MM.1S (cell line): ENCODE data around the gene PCDHA9.
"Not testable (repeated sequence)": the region's sequence is repeated elsewhere in the genome, so short reads cannot be mapped to it uniquely, and the experiment has no call there.

ENCODE experiments used
- DNase-seq: peaks from one replicate; pipeline ENCODE4 v3.0.0-alpha.2; 2015
- H2AFZ ChIP-seq: fragments of 300-600 bp; sonication (generic); 2 replicates; pipeline ENCODE4 v1.6.0; 2016; ENCODE audit warnings: antibody characterized with exemption, low read length
- H3F3A ChIP-seq: fragments of 300-600 bp; sonication (generic); 2 replicates; pipeline ENCODE4 v1.6.1; 2016; ENCODE audit warnings: mild to moderate bottlenecking, antibody characterized with exemption, low read length, moderate library complexity, mixed read lengths; ENCODE audit not compliant: insufficient read depth
- H3K27ac ChIP-seq: fragments of 300-600 bp; sonication (generic); 2 replicates; pipeline ENCODE4 v1.5.1; 2016; ENCODE audit warnings: mild to moderate bottlenecking, low read length
- H3K27me3 ChIP-seq: fragments of 300-600 bp; sonication (generic); replicated peaks from 2 replicates; pipeline ENCODE4 v1.6.0; 2016; ENCODE audit warnings: low read length; ENCODE audit not compliant: insufficient read depth
- H3K36me3 ChIP-seq: fragments of 300-600 bp; sonication (generic); replicated peaks from 2 replicates; pipeline ENCODE4 v1.6.1; 2016; ENCODE audit warnings: mild to moderate bottlenecking, low read length, mixed read lengths; ENCODE audit not compliant: insufficient read depth
- H3K4me1 ChIP-seq: fragments of 300-600 bp; sonication (generic); 2 replicates; pipeline ENCODE4 v1.6.1; 2016; ENCODE audit warnings: low read length, mixed read lengths
- H3K4me2 ChIP-seq: fragments of 300-600 bp; sonication (generic); 2 replicates; pipeline ENCODE4 v1.6.0; 2016; ENCODE audit warnings: low read depth, low read length
- H3K4me3 ChIP-seq: fragments of 300-600 bp; sonication (generic); 2 replicates; pipeline ENCODE4 v1.5.1; 2016; ENCODE audit warnings: low read length, mixed read lengths
- H3K79me2 ChIP-seq: fragments of 300-600 bp; sonication (generic); 2 replicates; pipeline ENCODE4 v1.6.1; 2016; ENCODE audit warnings: mixed run types, low read length, mixed read lengths
- H3K9ac ChIP-seq: fragments of 300-600 bp; sonication (generic); 2 replicates; pipeline ENCODE4 v1.6.1; 2016; ENCODE audit warnings: low read length, mixed read lengths
- H3K9me2 ChIP-seq: fragments of 300-600 bp; sonication (generic); replicated peaks from 2 replicates; pipeline ENCODE4 v1.6.1; 2016; ENCODE audit warnings: mild to moderate bottlenecking, low read length, mixed read lengths; ENCODE audit not compliant: insufficient read depth
- H3K9me3 ChIP-seq: fragments of 300-600 bp; sonication (generic); replicated peaks from 2 replicates; pipeline ENCODE4 v1.6.1; 2016; ENCODE audit warnings: mild to moderate bottlenecking, low read length, mixed read lengths; ENCODE audit not compliant: insufficient read depth
- H4K20me1 ChIP-seq: fragments of 300-600 bp; sonication (generic); 2 replicates; pipeline ENCODE4 v1.6.1; 2016; ENCODE audit warnings: mild to moderate bottlenecking, low read length, moderate library complexity, mixed read lengths; ENCODE audit not compliant: insufficient read depth
- EZH2 ChIP-seq: fragments of 300-600 bp; sonication (generic); optimal IDR thresholded peaks from 2 replicates; pipeline ENCODE3; 2017; ENCODE audit warnings: low read depth, mild to moderate bottlenecking, antibody characterized with exemption, low read length, mixed read lengths
- EZH2phosphoT487 ChIP-seq: fragments of 300-600 bp; sonication (generic); IDR thresholded peaks from 2 replicates; pipeline ENCODE4 v1.6.1; 2018; ENCODE audit warnings: antibody characterized with exemption, low read length
- TF ChIP-seq, protein P1 (sequence below): fragments of 300-600 bp; sonication (generic); IDR thresholded peaks from 2 replicates; pipeline ENCODE4 v1.5.1; 2016; ENCODE audit warnings: antibody characterized with exemption, low read length, mixed read lengths

The PCDHA9 gene

DNA sequence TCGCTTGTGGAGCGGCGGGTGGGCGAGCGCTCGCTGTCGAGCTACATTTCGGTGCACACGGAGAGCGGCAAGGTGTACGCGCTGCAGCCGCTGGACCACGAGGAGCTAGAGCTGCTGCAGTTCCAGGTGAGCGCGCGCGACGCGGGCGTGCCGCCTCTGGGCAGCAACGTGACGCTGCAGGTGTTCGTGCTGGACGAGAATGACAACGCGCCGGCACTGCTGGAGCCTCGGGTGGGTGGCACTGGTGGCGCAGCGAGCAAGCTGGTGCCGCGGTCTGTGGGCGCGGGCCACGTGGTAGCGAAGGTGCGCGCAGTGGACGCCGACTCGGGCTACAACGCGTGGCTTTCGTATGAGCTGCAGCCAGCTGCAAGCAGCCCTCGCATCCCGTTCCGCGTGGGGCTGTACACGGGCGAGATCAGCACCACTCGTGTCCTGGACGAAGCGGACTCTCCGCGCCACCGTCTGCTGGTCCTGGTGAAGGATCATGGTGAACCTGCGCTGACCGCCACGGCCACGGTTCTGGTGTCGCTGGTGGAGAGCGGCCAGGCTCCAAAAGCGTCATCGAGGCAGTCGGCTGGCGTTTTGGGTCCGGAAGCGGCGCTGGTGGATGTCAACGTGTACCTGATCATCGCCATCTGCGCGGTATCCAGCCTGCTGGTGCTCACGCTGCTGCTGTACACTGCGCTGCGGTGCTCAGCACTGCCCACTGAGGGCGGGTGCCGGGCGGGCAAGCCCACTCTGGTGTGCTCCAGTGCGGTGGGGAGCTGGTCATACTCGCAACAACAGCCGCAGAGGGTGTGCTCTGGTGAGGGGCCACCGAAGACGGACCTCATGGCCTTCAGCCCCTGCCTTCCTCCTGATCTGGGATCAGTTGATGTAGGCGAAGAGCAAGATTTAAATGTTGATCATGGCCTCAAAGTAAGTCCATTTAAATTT lies 5.1 kb upstream of the PCDHA9 start:
- no peaks in the 10 kb centered on the region for H3K9me2 ChIP-seq
- no peak for DNase-seq
- H3K27ac ChIP-seq, result no peak overlapping the region
- no peaks in the 10 kb centered on the region for H3K27me3 ChIP-seq
- H4K20me1 ChIP-seq, result no peaks in the 10 kb centered on the region
- H3K4me2 ChIP-seq, result no peak overlapping the region
- H3K9ac ChIP-seq, result no peak overlapping the region
- no peaks in the 10 kb centered on the region for H3K4me1 ChIP-seq
- no peaks in the 10 kb centered on the region for H3F3A ChIP-seq
- no peak overlapping the region for H2AFZ ChIP-seq
- H3K36me3 ChIP-seq, result no peaks in the 10 kb centered on the region
- H3K9me3 ChIP-seq, result no peaks in the 10 kb centered on the region
- TF ChIP-seq EZH2 (no peak), EZH2phosphoT487 (no peak)
- TF ChIP-seq, protein P1, sequence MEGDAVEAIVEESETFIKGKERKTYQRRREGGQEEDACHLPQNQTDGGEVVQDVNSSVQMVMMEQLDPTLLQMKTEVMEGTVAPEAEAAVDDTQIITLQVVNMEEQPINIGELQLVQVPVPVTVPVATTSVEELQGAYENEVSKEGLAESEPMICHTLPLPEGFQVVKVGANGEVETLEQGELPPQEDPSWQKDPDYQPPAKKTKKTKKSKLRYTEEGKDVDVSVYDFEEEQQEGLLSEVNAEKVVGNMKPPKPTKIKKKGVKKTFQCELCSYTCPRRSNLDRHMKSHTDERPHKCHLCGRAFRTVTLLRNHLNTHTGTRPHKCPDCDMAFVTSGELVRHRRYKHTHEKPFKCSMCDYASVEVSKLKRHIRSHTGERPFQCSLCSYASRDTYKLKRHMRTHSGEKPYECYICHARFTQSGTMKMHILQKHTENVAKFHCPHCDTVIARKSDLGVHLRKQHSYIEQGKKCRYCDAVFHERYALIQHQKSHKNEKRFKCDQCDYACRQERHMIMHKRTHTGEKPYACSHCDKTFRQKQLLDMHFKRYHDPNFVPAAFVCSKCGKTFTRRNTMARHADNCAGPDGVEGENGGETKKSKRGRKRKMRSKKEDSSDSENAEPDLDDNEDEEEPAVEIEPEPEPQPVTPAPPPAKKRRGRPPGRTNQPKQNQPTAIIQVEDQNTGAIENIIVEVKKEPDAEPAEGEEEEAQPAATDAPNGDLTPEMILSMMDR, result no peak
- H3K4me3 ChIP-seq, result no peak overlapping the region
- no peaks in the 10 kb centered on the region for H3K79me2 ChIP-seq

DNA sequence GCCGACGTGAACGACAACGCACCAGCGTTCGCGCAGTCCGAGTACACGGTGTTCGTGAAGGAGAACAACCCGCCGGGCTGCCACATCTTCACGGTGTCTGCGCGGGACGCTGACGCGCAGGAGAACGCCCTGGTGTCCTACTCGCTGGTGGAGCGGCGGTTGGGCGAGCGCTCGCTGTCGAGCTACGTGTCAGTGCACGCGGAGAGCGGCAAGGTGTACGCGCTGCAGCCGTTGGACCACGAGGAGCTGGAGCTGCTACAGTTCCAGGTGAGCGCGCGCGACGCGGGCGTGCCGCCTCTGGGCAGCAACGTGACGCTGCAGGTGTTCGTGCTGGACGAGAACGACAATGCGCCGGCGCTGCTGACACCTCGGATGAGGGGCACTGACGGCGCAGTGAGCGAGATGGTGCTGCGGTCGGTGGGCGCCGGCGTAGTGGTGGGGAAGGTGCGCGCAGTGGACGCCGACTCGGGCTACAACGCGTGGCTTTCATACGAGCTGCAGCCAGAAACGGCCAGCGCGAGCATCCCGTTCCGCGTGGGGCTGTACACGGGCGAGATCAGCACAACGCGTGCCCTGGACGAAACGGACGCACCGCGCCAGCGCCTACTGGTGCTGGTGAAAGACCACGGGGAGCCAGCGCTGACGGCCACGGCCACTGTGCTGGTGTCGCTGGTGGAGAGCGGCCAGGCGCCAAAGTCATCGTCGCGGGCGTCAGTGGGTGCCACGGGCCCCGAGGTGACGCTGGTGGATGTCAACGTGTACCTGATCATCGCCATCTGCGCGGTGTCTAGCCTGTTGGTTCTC lies 1.9 kb downstream of the PCDHA9 start:
- not testable (repeated sequence) for H3K27ac ChIP-seq, H3K27me3 ChIP-seq, H3F3A ChIP-seq, DNase-seq, H3K36me3 ChIP-seq, H3K9me3 ChIP-seq, H3K79me2 ChIP-seq, H3K9me2 ChIP-seq, H4K20me1 ChIP-seq, H3K4me1 ChIP-seq, H3K9ac ChIP-seq, H3K4me2 ChIP-seq, H2AFZ ChIP-seq, H3K4me3 ChIP-seq

DNA sequence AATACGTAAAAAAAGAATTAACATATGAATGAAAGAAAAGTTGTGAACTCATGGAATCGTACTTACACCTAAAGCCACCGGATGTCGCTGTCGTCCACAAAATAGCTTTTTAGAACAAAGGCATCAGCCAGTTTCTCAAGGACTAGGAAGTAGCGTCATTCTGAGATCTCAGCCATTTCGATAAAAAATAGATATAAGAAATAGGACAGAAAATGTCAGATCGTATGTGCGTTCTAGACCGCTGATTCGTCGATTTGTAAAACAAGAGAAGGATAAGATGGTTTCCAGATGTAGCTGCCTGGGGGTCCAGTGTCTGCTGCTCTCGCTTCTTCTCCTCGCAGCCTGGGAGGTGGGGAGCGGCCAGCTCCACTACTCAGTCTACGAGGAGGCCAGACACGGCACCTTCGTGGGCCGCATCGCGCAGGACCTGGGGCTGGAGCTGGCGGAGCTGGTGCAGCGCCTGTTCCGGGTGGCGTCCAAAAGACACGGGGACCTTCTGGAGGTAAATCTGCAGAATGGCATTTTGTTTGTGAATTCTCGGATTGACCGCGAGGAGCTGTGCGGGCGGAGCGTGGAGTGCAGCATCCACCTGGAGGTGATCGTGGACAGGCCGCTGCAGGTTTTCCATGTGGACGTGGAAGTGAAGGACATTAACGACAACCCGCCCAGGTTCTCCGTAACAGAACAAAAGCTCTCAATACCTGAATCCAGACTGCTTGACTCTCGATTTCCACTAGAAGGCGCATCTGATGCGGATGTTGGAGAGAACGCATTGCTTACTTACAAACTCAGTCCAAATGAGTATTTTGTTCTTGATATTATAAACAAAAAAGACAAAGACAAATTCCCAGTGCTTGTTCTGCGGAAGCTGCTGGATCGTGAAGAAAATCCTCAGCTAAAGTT lies 7.8 kb downstream of the PCDHA9 start, which contains the start of gene PCDHA10:
Gene PCDHA10 (plus strand): TSS at position 126 of the 903 bp plus-strand sequence. CDS start 152 bp downstream, at position 278.
- no peaks in the 10 kb centered on the region for H3K9me3 ChIP-seq
- H3K36me3 ChIP-seq, result no peaks in the 10 kb centered on the region
- H3K9ac ChIP-seq, result no peak within 1 kb of the TSS
- DNase-seq, result no peak
- no peaks in the 10 kb centered on the region for H3K79me2 ChIP-seq
- H2AFZ ChIP-seq, result no peak within 1 kb of the TSS
- no peaks in the 10 kb centered on the region for H3F3A ChIP-seq
- H3K4me1 ChIP-seq, result no peaks in the 10 kb centered on the region
- no peak for TF ChIP-seq EZH2phosphoT487
- TF ChIP-seq, protein P1, result peak; percentile 10; the same call in 1 of the 2 replicates
- H4K20me1 ChIP-seq, result no peaks in the 10 kb centered on the region
- no peak within 1 kb of the TSS for H3K27ac ChIP-seq
- H3K9me2 ChIP-seq, result no peaks in the 10 kb centered on the region
- no peak within 1 kb of the TSS for H3K4me3 ChIP-seq
- no peak within 1 kb of the TSS for H3K4me2 ChIP-seq
- no peaks in the 10 kb centered on the region for H3K27me3 ChIP-seq
